MM.1S (cell line): ENCODE results near the gene ZBTB26.
"Not testable (repeated sequence)": the region's sequence is repeated elsewhere in the genome, so short reads cannot be mapped to it uniquely, and the experiment has no call there.

Experiments
- DNase-seq: peaks from one replicate; pipeline ENCODE4 v3.0.0-alpha.2; 2015
- H2AFZ ChIP-seq: fragments of 300-600 bp; sonication (generic); 2 replicates; pipeline ENCODE4 v1.6.0; 2016; ENCODE audit warnings: antibody characterized with exemption, low read length
- H3F3A ChIP-seq: fragments of 300-600 bp; sonication (generic); 2 replicates; pipeline ENCODE4 v1.6.1; 2016; ENCODE audit warnings: mild to moderate bottlenecking, antibody characterized with exemption, low read length, moderate library complexity, mixed read lengths; ENCODE audit not compliant: insufficient read depth
- H3K27ac ChIP-seq: fragments of 300-600 bp; sonication (generic); 2 replicates; pipeline ENCODE4 v1.5.1; 2016; ENCODE audit warnings: mild to moderate bottlenecking, low read length
- H3K27me3 ChIP-seq: fragments of 300-600 bp; sonication (generic); replicated peaks from 2 replicates; pipeline ENCODE4 v1.6.0; 2016; ENCODE audit warnings: low read length; ENCODE audit not compliant: insufficient read depth
- H3K36me3 ChIP-seq: fragments of 300-600 bp; sonication (generic); replicated peaks from 2 replicates; pipeline ENCODE4 v1.6.1; 2016; ENCODE audit warnings: mild to moderate bottlenecking, low read length, mixed read lengths; ENCODE audit not compliant: insufficient read depth
- H3K4me1 ChIP-seq: fragments of 300-600 bp; sonication (generic); 2 replicates; pipeline ENCODE4 v1.6.1; 2016; ENCODE audit warnings: low read length, mixed read lengths
- H3K4me2 ChIP-seq: fragments of 300-600 bp; sonication (generic); 2 replicates; pipeline ENCODE4 v1.6.0; 2016; ENCODE audit warnings: low read depth, low read length
- H3K4me3 ChIP-seq: fragments of 300-600 bp; sonication (generic); 2 replicates; pipeline ENCODE4 v1.5.1; 2016; ENCODE audit warnings: low read length, mixed read lengths
- H3K79me2 ChIP-seq: fragments of 300-600 bp; sonication (generic); 2 replicates; pipeline ENCODE4 v1.6.1; 2016; ENCODE audit warnings: mixed run types, low read length, mixed read lengths
- H3K9ac ChIP-seq: fragments of 300-600 bp; sonication (generic); 2 replicates; pipeline ENCODE4 v1.6.1; 2016; ENCODE audit warnings: low read length, mixed read lengths
- H3K9me2 ChIP-seq: fragments of 300-600 bp; sonication (generic); replicated peaks from 2 replicates; pipeline ENCODE4 v1.6.1; 2016; ENCODE audit warnings: mild to moderate bottlenecking, low read length, mixed read lengths; ENCODE audit not compliant: insufficient read depth
- H3K9me3 ChIP-seq: fragments of 300-600 bp; sonication (generic); replicated peaks from 2 replicates; pipeline ENCODE4 v1.6.1; 2016; ENCODE audit warnings: mild to moderate bottlenecking, low read length, mixed read lengths; ENCODE audit not compliant: insufficient read depth
- H4K20me1 ChIP-seq: fragments of 300-600 bp; sonication (generic); 2 replicates; pipeline ENCODE4 v1.6.1; 2016; ENCODE audit warnings: mild to moderate bottlenecking, low read length, moderate library complexity, mixed read lengths; ENCODE audit not compliant: insufficient read depth
- CTCF ChIP-seq: fragments of 300-600 bp; sonication (generic); IDR thresholded peaks from 2 replicates; pipeline ENCODE4 v1.5.1; 2016; ENCODE audit warnings: antibody characterized with exemption, low read length, mixed read lengths
- EZH2 ChIP-seq: fragments of 300-600 bp; sonication (generic); optimal IDR thresholded peaks from 2 replicates; pipeline ENCODE3; 2017; ENCODE audit warnings: low read depth, mild to moderate bottlenecking, antibody characterized with exemption, low read length, mixed read lengths
- EZH2phosphoT487 ChIP-seq: fragments of 300-600 bp; sonication (generic); IDR thresholded peaks from 2 replicates; pipeline ENCODE4 v1.6.1; 2018; ENCODE audit warnings: antibody characterized with exemption, low read length

The ZBTB26 gene

GRCh38 chr9:122879443-122879842, 51.9 kb downstream of the ZBTB26 start:
- Histone ChIP-seq H3K9ac (no peak overlapping the region), H3K36me3 (peaks cover 18% of the 10 kb centered on the region; the same call in 1 of the 2 replicates), H3K9me3 (no peaks in the 10 kb centered on the region), H3F3A (no peaks in the 10 kb centered on the region), H3K4me1 (no peaks in the 10 kb centered on the region), H3K79me2 (no peaks in the 10 kb centered on the region), H3K9me2 (no peaks in the 10 kb centered on the region), H3K27ac (no peak overlapping the region), H3K27me3 (no peaks in the 10 kb centered on the region), H3K4me3 (no peak overlapping the region), H3K4me2 (no peak overlapping the region), H2AFZ (no peak overlapping the region), H4K20me1 (no peaks in the 10 kb centered on the region)
- TF ChIP-seq CTCF (no peak), EZH2 (no peak), EZH2phosphoT487 (no peak)
- no peak for DNase-seq

GRCh38 chr9:122875523-122875922, 55.8 kb downstream of the ZBTB26 start:
- H3K4me1 ChIP-seq = no peaks in the 10 kb centered on the region
- TF ChIP-seq EZH2 (no peak), CTCF (no peak), EZH2phosphoT487 (no peak)
- H4K20me1 ChIP-seq = no peaks in the 10 kb centered on the region
- H3F3A ChIP-seq = no peaks in the 10 kb centered on the region
- H3K27me3 ChIP-seq = no peaks in the 10 kb centered on the region
- no peak overlapping the region for H3K9ac ChIP-seq
- H3K4me2 ChIP-seq = no peak overlapping the region
- H3K9me2 ChIP-seq = no peaks in the 10 kb centered on the region
- H2AFZ ChIP-seq = no peak overlapping the region
- peaks cover 10% of the 10 kb centered on the region; the same call in 1 of the 2 replicates for H3K36me3 ChIP-seq
- no peak overlapping the region for H3K4me3 ChIP-seq
- DNase-seq = no peak
- no peaks in the 10 kb centered on the region for H3K9me3 ChIP-seq
- no peak overlapping the region for H3K27ac ChIP-seq
- no peaks in the 10 kb centered on the region for H3K79me2 ChIP-seq

DNA sequence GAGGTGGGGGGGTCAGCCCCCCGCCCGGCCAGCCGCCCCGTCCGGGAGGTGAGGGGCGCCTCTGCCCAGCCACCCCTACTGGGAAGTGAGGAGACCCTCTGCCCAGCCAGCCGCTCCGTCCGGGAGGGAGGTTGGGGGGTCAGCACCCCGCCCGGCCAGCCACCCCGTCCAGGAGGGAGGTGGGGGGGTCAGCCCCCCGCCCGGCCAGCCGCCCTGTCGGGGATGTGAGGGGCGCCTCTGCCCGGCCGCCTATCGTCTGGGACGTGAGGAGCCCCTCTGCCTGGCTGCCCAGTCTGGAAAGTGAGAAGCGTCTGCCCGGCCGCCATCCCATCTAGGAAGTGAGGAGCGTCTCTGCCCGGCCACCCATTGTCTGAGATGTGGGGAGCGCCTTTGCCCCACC, 64.0 kb downstream of the ZBTB26 start:
- DNase-seq, H3K36me3 ChIP-seq, H3K4me3 ChIP-seq, H3K4me1 ChIP-seq, H3K9me3 ChIP-seq, H3K27ac ChIP-seq, H3K27me3 ChIP-seq, H3K9me2 ChIP-seq, H3K9ac ChIP-seq, H3K4me2 ChIP-seq, H3F3A ChIP-seq, H4K20me1 ChIP-seq, H2AFZ ChIP-seq, H3K79me2 ChIP-seq: not testable (repeated sequence)

- H3K36me3 ChIP-seq = no peaks in the 10 kb centered on the region
- H3K4me1 ChIP-seq = no peaks in the 10 kb centered on the region
- no peak overlapping the region for H2AFZ ChIP-seq
- no peak overlapping the region for H3K4me2 ChIP-seq
- no peak overlapping the region for H3K27ac ChIP-seq
- DNase-seq = no peak
- H3K79me2 ChIP-seq = no peaks in the 10 kb centered on the region
- H3K9ac ChIP-seq = no peak overlapping the region
- H3F3A ChIP-seq = no peaks in the 10 kb centered on the region
- no peak overlapping the region for H3K4me3 ChIP-seq
- no peaks in the 10 kb centered on the region for H3K9me2 ChIP-seq
- H4K20me1 ChIP-seq = no peaks in the 10 kb centered on the region
- H3K27me3 ChIP-seq = no peaks in the 10 kb centered on the region
- no peak for TF ChIP-seq CTCF
- TF ChIP-seq EZH2 = no peak
- TF ChIP-seq EZH2phosphoT487 = no peak
- no peaks in the 10 kb centered on the region for H3K9me3 ChIP-seq
Measured at GRCh38 chr9:122866079-122866478, 65.2 kb downstream of the ZBTB26 start.
